Breast epithelium (tissue), 4 donors: ENCODE data around the gene GPRC6A. TPM values are rescaled to one million over a fixed set of nuclear protein-coding genes. Genes with fewer than 3 reads are reported as not detected.

Experiments used
- DNase-seq, 2 donors: peaks; one replicate each; pipeline ENCODE4 v3.0.0-alpha.2; 2019; ENCODE audit warnings: low spot score in 2 of 2
- H3K27ac ChIP-seq, 2 donors: fragments of 200-600 bp; sonication (generic) in 1 of 2; one replicate each; pipeline ENCODE4 v1.5.1; 2016 to 2019; ENCODE audit warnings: mild to moderate bottlenecking in 1 of 2
- H3K27me3 ChIP-seq, 2 donors: fragments of 200-600 bp; sonication (generic) in 1 of 2; one replicate each; pipeline versions ENCODE4 v1.5.1 to v1.6.0; 2017 to 2019; ENCODE audit warnings: control low read depth in 1 of 2, mild to moderate bottlenecking in 1 of 2
- H3K36me3 ChIP-seq: fragments of 200-600 bp; one replicate; pipeline ENCODE4 v1.5.1; 2019
- H3K4me1 ChIP-seq, 2 donors: fragments of 200-600 bp; sonication (generic); one replicate each; pipeline ENCODE4 v1.5.1; 2016 to 2019; ENCODE audit warnings: control low read depth in 1 of 2
- H3K4me3 ChIP-seq, 3 donors: fragments of 200-600 bp; sonication (generic); 1 replicate in 2 of 3; 2 replicates in 1 of 3; pipeline ENCODE4 v1.5.1; 2016 to 2019; ENCODE audit warnings: mild to moderate bottlenecking in 3 of 3, moderate library complexity in 2 of 3
- H3K9me3 ChIP-seq, 2 donors: fragments of 200-600 bp; sonication (generic) in 1 of 2; one replicate each; pipeline ENCODE4 v1.5.1; 2016 to 2019; ENCODE audit warnings: control low read depth in 1 of 2
- CTCF ChIP-seq, 3 donors: fragments of 450-650 bp; IDR thresholded peaks; one replicate each; pipeline ENCODE4 v1.5.1; 2016 to 2017; ENCODE audit warnings: antibody characterized with exemption in 3 of 3, mild to moderate bottlenecking in 3 of 3, moderate library complexity in 3 of 3
- POLR2A ChIP-seq: fragments of 450-650 bp; IDR thresholded peaks from one replicate; pipeline ENCODE4 v1.6.1; 2016; ENCODE audit warnings: antibody characterized with exemption, mild to moderate bottlenecking, moderate library complexity
- POLR2AphosphoS5 ChIP-seq, 3 donors: sonication (generic); formaldehyde crosslinking; IDR thresholded peaks; one replicate each; pipeline ENCODE4 v1.6.1; 2017; ENCODE audit warnings: antibody characterized with exemption in 3 of 3
- intact Hi-C: fragments of 100-400 bp; cut with DNase I; formaldehyde crosslinking; loops from one replicate; pipeline ENCODE4 v1.15.1; 2023; ENCODE audit warnings: low total_unique reads
- total RNA-seq, 3 donors: library from RNA; depleted of rRNA; stranded (reverse); fragments of >200 nt; gene quantifications; one replicate each; pipeline ENCODE4 v1.1.0, GENCODE V29; 2016

Gene GPRC6A
- total RNA-seq, 3 donors from 2014 or later: not detected

GRCh38 chr6:116866281-116866871, 37.5 kb upstream of the GPRC6A start:
- Histone ChIP-seq H3K4me1 (no peaks in the 10 kb centered on the region), H3K9me3 (no peaks in the 10 kb centered on the region), H3K4me3 (no peak overlapping the region), H3K36me3 (no peaks in the 10 kb centered on the region), H3K27ac (no peak overlapping the region), H3K27me3 (peaks cover 0 to 9% of the 10 kb centered on the region in 2 donors)
- no peak for DNase-seq
- no peak for TF ChIP-seq POLR2AphosphoS5 (IDR thresholded peaks at IDR 0.05)
- no peak for TF ChIP-seq POLR2A
- no peak for TF ChIP-seq CTCF (IDR thresholded peaks at IDR 0.05)
- intact Hi-C loops: no loop called here

- DNase-seq: no peak
- Histone ChIP-seq H3K27ac (no peak overlapping the region), H3K36me3 (no peaks in the 10 kb centered on the region), H3K4me3 (no peak overlapping the region), H3K4me1 (no peaks in the 10 kb centered on the region), H3K9me3 (peaks cover 0 to 33% of the 10 kb centered on the region in 2 donors), H3K27me3 (no peaks in the 10 kb centered on the region)
- TF ChIP-seq CTCF (IDR thresholded peaks at IDR 0.05) (no peak), POLR2A (no peak), POLR2AphosphoS5 (IDR thresholded peaks at IDR 0.05) (no peak)
- intact Hi-C loops: no loop called here
Measured at GRCh38 chr6:116859264-116859663, 30.4 kb upstream of the GPRC6A start.

DNA sequence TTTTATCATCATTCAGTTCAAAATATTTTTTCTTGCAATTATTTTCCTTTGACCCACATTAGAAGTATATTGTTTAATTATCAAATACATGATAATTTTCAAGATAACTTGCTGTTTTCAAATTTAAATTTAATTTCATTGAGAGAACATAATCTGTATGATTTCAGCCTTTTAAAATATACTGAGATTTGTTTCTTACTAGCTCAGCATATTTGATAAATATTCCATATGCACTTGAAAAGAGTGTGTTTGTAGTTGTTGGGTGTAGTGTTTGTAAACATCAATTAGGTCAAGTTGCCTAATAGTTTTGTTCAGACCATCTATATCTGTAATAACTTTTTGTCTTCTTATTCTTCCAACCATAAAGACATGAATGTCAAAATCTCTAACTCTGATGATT, 29.2 kb upstream of the GPRC6A start:
- peaks cover 0 to 40% of the 10 kb centered on the region in 2 donors for H3K9me3 ChIP-seq

DNA sequence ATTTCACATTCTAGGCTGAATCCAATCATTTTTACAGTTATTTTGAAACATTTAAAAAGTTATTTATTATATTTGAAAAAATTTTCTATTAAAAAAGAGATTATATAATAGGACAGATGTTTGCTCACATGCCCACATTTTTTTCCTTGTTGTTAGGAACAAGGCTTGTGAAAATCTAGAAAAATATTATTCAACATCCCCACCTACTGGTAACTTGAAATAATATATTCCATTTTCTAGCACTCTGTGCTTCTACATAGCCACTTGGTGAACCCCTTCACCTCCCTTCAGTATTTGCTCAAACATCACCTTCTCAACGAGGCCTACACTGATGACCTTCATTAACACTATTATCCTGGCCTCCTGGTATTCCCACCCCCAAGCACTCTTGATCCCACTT, 18.3 kb upstream of the GPRC6A start:
- Histone ChIP-seq H3K9me3 (no peaks in the 10 kb centered on the region), H3K27me3 (no peaks in the 10 kb centered on the region), H3K4me3 (no peak overlapping the region), H3K36me3 (no peaks in the 10 kb centered on the region), H3K4me1 (no peaks in the 10 kb centered on the region), H3K27ac (no peak overlapping the region)
- intact Hi-C loops: no loop called here
- no peak for DNase-seq
- TF ChIP-seq POLR2A (no peak), POLR2AphosphoS5 (IDR thresholded peaks at IDR 0.05) (no peak), CTCF (IDR thresholded peaks at IDR 0.05) (peak in 1 of 3 donors; percentile 20)

More for the DNA sequence above, 29.2 kb upstream of the GPRC6A start:
- no peaks in the 10 kb centered on the region for H3K27me3 ChIP-seq
- H3K4me1 ChIP-seq: no peaks in the 10 kb centered on the region
- H3K36me3 ChIP-seq: no peaks in the 10 kb centered on the region
- no peak overlapping the region for H3K4me3 ChIP-seq
- no peak for DNase-seq
- TF ChIP-seq POLR2AphosphoS5 (IDR thresholded peaks at IDR 0.05): no peak
- TF ChIP-seq CTCF (IDR thresholded peaks at IDR 0.05): no peak
- no peak for TF ChIP-seq POLR2A
- no peak overlapping the region for H3K27ac ChIP-seq
- intact Hi-C loops: no loop called here

- H3K36me3 ChIP-seq: no peaks in the 10 kb centered on the region
- H3K27ac ChIP-seq: no peak overlapping the region
- TF ChIP-seq POLR2AphosphoS5 (IDR thresholded peaks at IDR 0.05) (no peak), POLR2A (no peak), CTCF (IDR thresholded peaks at IDR 0.05) (no peak)
- H3K27me3 ChIP-seq: no peaks in the 10 kb centered on the region
- no peaks in the 10 kb centered on the region for H3K4me1 ChIP-seq
- H3K4me3 ChIP-seq: no peak overlapping the region
- intact Hi-C loops: no loop called here
- H3K9me3 ChIP-seq: no peaks in the 10 kb centered on the region
- DNase-seq: no peak
Measured at GRCh38 chr6:116842459-116842858, 13.6 kb upstream of the GPRC6A start.
